HG03064 (cell line): ENCODE data around the gene SCARF2.
"Not testable (repeated sequence)": the region's sequence is repeated elsewhere in the genome, so short reads cannot be mapped to it uniquely, and the experiment has no call there.

Experiments
- ATAC-seq: cut with Tn5 transposase; IDR thresholded peaks from one replicate; pipeline ENCODE4 v1.9.1; 2021; ENCODE audit warnings: low read depth; ENCODE audit not compliant: unreplicated experiment

The SCARF2 gene

DNA sequence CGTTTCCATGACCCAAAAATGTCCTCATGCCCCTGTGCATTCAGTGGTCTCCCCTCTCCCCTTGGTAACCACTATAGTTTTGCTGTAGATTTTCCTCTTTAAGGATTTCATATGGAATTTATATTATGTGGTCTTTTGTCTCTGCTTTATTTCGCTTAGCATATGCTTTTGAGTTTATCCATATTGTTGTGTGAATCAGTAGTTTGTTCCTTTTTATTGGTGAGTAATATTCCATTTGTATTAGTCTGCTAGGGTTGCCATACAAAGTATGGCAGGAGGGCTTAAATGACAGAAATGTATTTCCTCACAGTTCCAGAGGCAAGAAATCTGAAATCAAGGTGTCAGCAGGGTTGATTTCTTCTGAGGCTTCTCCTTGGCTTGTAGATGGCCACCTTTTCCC lies 40.1 kb downstream of the SCARF2 start:
- ATAC-seq = no peak

GRCh38 chr22:20396639-20397038 lies 41.0 kb downstream of the SCARF2 start:
- ATAC-seq = no peak

DNA sequence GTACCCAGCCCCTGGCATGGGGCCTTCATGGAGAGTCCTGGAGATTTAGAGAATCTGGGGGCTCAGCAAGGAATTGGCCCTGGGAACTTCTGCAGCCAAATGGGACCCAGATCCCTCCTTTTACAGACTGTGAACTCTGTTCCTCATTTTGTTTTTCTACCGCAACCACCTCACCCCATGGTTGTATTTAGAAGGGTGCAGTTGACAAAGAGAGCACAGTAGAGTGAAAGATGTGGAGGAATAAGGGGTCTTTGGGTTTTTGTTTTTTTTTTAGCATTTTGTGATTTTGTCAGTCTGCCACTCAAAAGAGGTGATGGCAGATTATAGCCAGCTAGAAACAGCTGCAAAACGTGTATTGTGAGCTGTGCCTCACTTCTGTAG lies 41.7 kb downstream of the SCARF2 start:
- ATAC-seq = no peak

DNA sequence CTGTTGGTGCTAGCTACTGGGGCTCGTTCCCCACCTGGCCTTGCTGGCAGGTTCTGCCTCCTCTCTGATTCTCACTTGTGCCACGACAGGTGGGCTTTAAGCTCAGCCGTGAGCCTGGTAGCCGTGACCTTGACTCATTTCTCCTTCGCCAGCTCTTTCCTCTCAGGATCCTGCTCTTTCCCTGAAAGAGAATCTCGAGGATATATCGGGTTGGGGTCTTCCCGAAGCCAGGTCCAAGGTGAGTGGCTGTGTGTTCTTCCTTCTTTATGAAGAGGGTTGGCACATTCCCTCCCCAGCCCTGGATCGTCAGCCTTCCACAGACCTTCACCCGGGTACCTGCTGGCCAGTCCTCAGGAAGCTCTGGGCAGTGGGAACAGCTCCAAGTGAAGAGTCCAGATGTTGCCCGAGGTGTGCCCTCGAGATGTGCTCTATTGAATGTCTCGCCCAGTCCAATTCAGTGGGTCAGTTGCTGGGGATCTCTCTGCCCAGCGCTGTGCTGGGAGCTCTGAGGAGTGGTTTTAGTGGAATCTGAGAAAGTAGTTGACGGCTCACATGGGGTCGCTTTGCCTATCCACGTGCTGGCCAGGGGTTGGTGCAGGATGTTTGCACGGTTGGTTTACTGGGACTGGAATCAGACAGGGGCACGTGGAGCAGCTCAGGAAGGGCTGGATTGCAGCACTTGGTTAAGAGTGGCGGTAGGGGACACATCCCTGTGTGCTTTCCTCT lies 42.3 kb downstream of the SCARF2 start:
- ATAC-seq = no peak

- ATAC-seq = peak; percentile 64
Observed at GRCh38 chr22:20393705-20394476, 43.7 kb downstream of the SCARF2 start, which contains the start of gene ZNF74. TSS of gene ZNF74 (plus strand) at chr22:20394151. CDS start at chr22:20394629, 478 bp downstream.

DNA sequence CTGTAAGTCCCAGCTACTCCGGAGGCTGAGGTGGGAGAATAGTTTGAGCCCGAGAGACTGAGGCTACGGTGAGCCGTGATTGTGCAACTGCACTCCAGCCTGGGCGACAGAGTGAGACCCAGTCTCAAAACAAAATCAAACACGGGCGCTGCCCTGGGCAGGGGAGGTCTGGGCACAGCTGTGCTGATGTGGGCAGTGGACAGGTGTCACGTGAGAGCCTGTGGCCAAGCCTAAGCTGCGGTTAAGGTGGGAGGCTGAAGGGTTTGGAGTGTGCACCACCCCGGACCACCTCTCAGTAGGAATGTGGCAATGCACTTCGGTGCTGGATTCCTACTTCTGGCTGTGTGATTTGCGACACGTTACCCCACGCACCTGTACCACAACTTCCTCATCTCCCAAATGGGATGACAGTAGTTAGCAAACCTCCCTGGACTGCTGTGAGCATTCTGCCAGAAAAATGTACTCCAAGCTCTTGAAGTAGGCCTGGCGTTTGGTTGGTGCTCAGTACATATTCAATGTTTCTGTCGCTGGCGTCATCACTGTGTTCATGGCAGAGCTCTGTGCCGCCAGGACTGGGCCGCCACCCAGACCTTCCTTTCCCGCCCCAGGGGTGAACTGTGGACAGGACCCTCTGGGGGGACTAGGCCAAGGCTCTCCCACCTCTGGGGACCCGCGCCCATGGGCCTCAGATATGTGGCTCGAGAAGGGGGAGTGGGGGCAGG lies 44.5 kb downstream of the SCARF2 start:
- ATAC-seq = peak; percentile 12

DNA sequence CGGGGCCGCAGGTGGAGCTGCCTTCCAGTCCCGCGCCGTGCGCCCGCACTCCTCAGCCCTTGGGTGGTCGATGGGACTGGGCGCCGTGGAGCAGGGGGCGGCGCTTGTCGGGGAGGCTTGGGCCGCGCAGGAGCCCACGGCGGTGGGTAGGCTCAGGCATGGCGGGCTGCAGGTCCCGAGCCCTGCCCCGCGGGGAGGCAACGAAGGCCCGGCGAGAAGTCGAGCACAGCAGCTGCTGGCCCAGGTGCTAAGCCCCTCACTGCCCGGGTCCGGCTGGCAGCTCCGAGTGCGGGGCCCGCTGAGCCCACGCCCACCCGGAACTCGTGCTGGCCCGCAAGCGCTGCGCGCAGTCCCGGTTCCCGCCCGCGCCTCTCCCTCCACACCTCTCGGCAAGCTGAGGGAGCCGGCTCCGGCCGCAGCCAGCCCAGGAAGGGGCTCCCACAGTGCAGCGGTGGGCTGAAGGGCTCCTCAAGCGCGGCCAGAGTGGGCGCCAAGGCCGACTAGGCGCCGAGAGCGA lies 45.2 kb downstream of the SCARF2 start:
- ATAC-seq = not testable (repeated sequence)

- ATAC-seq = no peak
Observed at GRCh38 chr22:20391222-20391621, 46.4 kb downstream of the SCARF2 start.

DNA sequence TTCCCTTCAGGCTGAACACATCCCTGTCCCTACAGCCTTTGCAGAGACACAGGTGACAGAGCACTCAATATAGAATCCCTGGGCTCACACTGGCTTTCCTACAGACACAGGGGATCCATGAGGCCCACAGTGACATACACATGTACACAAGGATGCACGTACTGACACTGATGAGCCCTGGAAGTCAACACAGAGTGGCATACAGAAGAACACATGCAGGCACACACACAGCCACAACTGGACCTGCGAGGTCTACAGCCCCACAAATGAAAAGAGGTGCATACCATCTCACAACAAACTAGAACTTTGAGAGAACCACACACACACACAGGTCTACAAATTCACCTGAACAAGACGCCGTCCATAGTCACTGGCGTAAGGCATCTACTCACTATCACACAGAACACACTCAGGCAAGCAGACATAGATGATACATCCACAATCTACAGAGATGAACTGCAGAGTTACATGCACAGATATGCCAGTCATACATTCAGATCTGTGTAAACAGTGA lies 47.2 kb downstream of the SCARF2 start:
- no peak for ATAC-seq

GRCh38 chr22:20389288-20389687 lies 48.3 kb downstream of the SCARF2 start:
- no peak for ATAC-seq

GRCh38 chr22:20388200-20388599 lies 49.4 kb downstream of the SCARF2 start:
- no peak for ATAC-seq

- no peak for ATAC-seq
Observed at GRCh38 chr22:20386972-20387371, 50.7 kb downstream of the SCARF2 start.

DNA sequence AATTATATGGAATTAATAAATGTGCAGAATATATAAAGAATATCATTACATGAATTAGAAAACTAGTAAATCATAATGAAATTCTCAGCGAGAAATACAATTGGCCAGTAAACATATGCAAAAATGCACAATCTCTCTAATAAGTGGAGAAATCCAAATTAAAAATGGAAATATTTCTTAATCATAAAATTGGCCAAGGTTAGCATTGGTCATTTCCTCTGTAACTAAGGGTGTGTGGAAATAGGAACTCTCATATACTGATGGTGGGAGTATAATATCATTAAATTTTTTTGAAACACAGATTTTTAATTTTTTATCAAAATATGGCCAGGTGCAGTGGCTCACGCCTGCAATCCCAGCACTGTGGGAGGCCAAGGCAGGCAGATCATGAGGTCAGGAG lies 51.3 kb downstream of the SCARF2 start:
- no peak for ATAC-seq

DNA sequence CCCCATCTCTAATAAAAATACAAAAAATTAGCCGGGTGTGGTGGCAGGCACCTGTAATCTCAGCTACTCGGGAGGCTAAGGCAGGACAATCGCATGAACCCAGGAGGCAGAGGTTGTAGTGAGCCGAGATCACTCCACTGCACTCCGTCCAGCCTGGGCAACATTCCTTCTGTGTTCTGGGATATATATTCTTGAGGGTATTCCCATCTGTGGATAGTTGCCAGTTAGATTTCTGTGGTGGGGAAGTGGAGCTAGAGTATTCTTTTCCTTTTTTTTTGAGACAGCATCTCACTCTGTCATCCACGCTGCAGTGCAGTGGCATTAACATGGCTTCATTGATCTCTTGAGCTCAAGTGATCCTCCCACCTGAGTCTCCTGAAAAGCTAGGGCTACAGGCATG lies 52.8 kb downstream of the SCARF2 start:
- ATAC-seq = no peak

DNA sequence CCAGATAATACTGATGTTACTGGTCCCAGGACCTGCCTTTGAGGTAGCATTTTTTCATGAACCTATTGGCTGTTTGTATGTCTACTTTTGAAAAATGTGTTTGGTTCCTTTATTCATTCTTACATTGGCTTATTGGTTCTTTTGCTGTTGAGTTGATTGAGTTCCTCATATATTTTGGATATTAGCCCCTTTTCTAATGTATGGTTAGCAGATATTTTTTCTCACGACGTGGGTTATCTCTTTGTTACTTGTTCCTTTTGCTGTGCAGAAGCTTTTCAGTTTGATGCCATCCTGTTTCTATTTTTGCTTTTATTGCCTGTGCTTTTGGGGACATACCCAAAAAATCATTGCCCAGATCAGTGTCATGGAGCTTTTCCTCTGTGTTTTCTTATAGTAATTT lies 53.5 kb downstream of the SCARF2 start:
- ATAC-seq = no peak

DNA sequence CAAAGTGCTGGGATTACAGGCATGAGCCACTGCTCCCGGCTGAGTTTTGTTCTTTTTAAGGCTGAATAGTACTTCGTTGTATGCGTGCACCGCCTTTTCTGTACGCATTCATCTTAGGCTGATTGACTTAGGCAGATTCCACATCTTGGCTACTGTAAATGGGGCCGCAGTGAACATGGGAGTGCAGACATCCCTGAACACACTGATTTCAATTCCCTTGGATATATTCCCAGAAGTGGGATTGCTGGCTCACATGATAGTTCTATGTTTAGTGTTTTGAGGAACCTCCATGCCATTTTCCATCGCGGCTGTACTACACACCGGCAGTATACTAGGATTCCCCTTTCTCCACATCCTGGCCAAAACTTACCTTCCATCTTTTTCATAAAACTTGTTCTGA lies 54.1 kb downstream of the SCARF2 start:
- no peak for ATAC-seq

GRCh38 chr22:20380486-20380885 lies 57.1 kb downstream of the SCARF2 start:
- no peak for ATAC-seq

DNA sequence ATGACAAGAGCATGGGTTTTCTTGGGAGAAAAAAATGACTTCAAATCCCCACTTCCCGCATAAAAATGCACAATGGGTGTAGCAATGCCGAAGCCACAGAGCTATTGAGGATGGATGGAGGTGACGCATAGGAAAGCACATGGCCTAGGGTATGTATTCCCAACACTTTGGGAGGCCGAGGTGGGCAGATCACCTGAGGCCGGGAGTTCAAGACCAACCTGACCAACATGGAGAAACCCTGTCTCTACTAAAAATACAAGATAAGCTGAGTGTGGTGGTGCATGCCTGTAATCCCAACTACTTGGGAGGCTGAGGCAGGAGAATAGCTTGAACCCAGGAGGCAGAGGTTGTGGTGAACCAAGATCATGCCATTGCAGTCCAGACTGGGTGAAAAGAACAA lies 58.9 kb downstream of the SCARF2 start:
- ATAC-seq = not testable (repeated sequence)

DNA sequence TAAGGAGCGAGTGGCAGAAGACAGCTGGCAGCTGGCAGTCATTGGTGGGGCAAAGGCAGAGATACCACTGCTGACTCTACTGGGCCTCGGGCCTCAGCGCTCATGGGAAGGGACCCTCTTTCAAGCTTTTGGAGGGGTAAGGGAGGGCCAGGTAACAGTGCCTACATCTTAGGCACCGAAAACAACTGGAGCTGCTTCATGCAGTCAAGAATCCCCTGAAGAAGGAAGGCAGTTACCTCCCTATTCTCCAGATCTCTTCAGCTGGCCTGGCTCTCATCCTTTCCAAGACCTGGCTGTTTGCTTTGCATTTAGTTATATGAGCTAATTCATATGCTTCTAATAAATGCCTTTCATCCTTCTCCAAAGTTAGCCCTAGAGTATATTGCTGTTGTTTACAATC lies 59.5 kb downstream of the SCARF2 start:
- ATAC-seq = no peak

GRCh38 chr22:20376983-20377382 lies 60.6 kb downstream of the SCARF2 start:
- ATAC-seq = not testable (repeated sequence)

DNA sequence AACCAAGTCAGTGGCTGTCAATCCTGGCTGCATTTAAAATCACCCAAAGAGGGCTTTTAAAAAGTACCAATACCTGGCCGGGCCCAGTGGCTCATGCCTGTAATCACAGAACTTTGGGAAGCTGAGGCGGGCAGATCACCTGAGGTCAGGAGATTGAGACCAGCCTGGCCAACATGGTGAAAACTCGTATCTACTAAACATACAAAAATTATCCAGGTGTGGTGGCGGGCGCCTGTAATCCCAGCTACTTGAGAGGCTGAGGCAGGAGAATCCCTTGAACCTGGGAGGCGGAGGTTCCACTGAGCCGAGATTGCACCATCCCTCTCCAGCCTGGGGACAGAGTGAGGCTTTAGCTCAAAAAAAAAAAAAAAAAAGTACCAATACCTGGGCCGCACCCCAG lies 61.3 kb downstream of the SCARF2 start:
- ATAC-seq = not testable (repeated sequence)
